IPS-18a (cell line): ENCODE data around the gene LILRB5.
"Not testable (repeated sequence)": the region's sequence is repeated elsewhere in the genome, so short reads cannot be mapped to it uniquely, and the experiment has no call there.

ENCODE experiments used
- H3K27ac ChIP-seq: one replicate; pipeline ENCODE4 v1.5.1; 2013; ENCODE audit warnings: low read length
- H3K27me3 ChIP-seq: one replicate; pipeline ENCODE4 v1.6.1; 2013; ENCODE audit warnings: mild to moderate bottlenecking, low read length; ENCODE audit not compliant: control insufficient read depth, insufficient read depth
- H3K36me3 ChIP-seq: one replicate; pipeline ENCODE4 v1.6.1; 2013; ENCODE audit warnings: low read depth, low read length; ENCODE audit not compliant: control insufficient read depth
- H3K4me1 ChIP-seq: one replicate; pipeline ENCODE4 v1.6.1; 2013; ENCODE audit warnings: low read depth, low read length; ENCODE audit not compliant: control insufficient read depth
- H3K4me3 ChIP-seq: one replicate; pipeline ENCODE4 v1.5.1; 2013; ENCODE audit warnings: low read length
- H3K9ac ChIP-seq: one replicate; pipeline ENCODE4 v1.6.1; 2013; ENCODE audit warnings: mild to moderate bottlenecking, low read length, moderate library complexity
- H3K9me3 ChIP-seq: one replicate; pipeline ENCODE4 v1.6.1; 2013; ENCODE audit warnings: low read depth, low read length; ENCODE audit not compliant: control insufficient read depth

Gene LILRB5

GRCh38 chr19:54218960-54219661 lies 38.0 kb downstream of the LILRB5 start:
- Histone ChIP-seq H3K4me3 (no peak overlapping the region), H3K4me1 (no peaks in the 10 kb centered on the region), H3K27ac (no peak overlapping the region), H3K9me3 (no peaks in the 10 kb centered on the region), H3K36me3 (no peaks in the 10 kb centered on the region), H3K27me3 (no peaks in the 10 kb centered on the region), H3K9ac (no peak overlapping the region)

- H3K9me3 ChIP-seq, result no peaks in the 10 kb centered on the region
- no peaks in the 10 kb centered on the region for H3K36me3 ChIP-seq
- H3K27me3 ChIP-seq, result no peaks in the 10 kb centered on the region
- no peak overlapping the region for H3K4me3 ChIP-seq
- no peaks in the 10 kb centered on the region for H3K4me1 ChIP-seq
- H3K9ac ChIP-seq, result no peak overlapping the region
- H3K27ac ChIP-seq, result no peak overlapping the region
These were observed 38.8 kb downstream of the LILRB5 start for GRCh38 chr19:54218259-54218658.

GRCh38 chr19:54217517-54218247 lies 39.4 kb downstream of the LILRB5 start:
- H3K27me3 ChIP-seq, H3K9ac ChIP-seq, H3K4me1 ChIP-seq, H3K9me3 ChIP-seq, H3K36me3 ChIP-seq, H3K27ac ChIP-seq, H3K4me3 ChIP-seq: not testable (repeated sequence)

- Histone ChIP-seq H3K4me3 (no peak overlapping the region), H3K9me3 (no peaks in the 10 kb centered on the region), H3K4me1 (no peaks in the 10 kb centered on the region), H3K27ac (no peak overlapping the region), H3K9ac (no peak overlapping the region), H3K36me3 (no peaks in the 10 kb centered on the region), H3K27me3 (no peaks in the 10 kb centered on the region)
These were observed 40.2 kb downstream of the LILRB5 start for GRCh38 chr19:54216869-54217268.

- not testable (repeated sequence) for H3K36me3 ChIP-seq, H3K9ac ChIP-seq, H3K27ac ChIP-seq, H3K9me3 ChIP-seq, H3K4me3 ChIP-seq, H3K27me3 ChIP-seq, H3K4me1 ChIP-seq
These were observed 42.3 kb downstream of the LILRB5 start for GRCh38 chr19:54214734-54215133.

GRCh38 chr19:54214217-54214616 lies 42.9 kb downstream of the LILRB5 start:
- H3K9ac ChIP-seq, H3K27me3 ChIP-seq, H3K4me3 ChIP-seq, H3K9me3 ChIP-seq, H3K27ac ChIP-seq, H3K4me1 ChIP-seq, H3K36me3 ChIP-seq: not testable (repeated sequence)

- H3K4me3 ChIP-seq, result no peak overlapping the region
These were observed 45.8 kb downstream of the LILRB5 start for GRCh38 chr19:54211235-54211634.

GRCh38 chr19:54209811-54210494 lies 47.1 kb downstream of the LILRB5 start:
- H3K27ac ChIP-seq, result no peak overlapping the region
- H3K36me3 ChIP-seq, result peaks cover 34% of the 10 kb centered on the region
- no peak overlapping the region for H3K4me3 ChIP-seq
- H3K9ac ChIP-seq, result no peak overlapping the region
- no peaks in the 10 kb centered on the region for H3K27me3 ChIP-seq
- no peaks in the 10 kb centered on the region for H3K9me3 ChIP-seq
- no peaks in the 10 kb centered on the region for H3K4me1 ChIP-seq

More at GRCh38 chr19:54211235-54211634, 45.8 kb downstream of the LILRB5 start:
- Histone ChIP-seq H3K4me1 (no peaks in the 10 kb centered on the region), H3K27me3 (no peaks in the 10 kb centered on the region), H3K9me3 (no peaks in the 10 kb centered on the region), H3K36me3 (peaks cover 22% of the 10 kb centered on the region), H3K27ac (no peak overlapping the region), H3K9ac (no peak overlapping the region)

- Histone ChIP-seq H3K9me3 (no peaks in the 10 kb centered on the region), H3K9ac (no peak overlapping the region), H3K27me3 (no peaks in the 10 kb centered on the region), H3K4me3 (no peak overlapping the region), H3K4me1 (peaks cover 3% of the 10 kb centered on the region), H3K27ac (no peak overlapping the region), H3K36me3 (peaks cover 42% of the 10 kb centered on the region)
These were observed 47.8 kb downstream of the LILRB5 start for GRCh38 chr19:54209058-54209810.

GRCh38 chr19:54208784-54209057 lies 48.4 kb downstream of the LILRB5 start:
- Histone ChIP-seq H3K27ac (no peak overlapping the region), H3K36me3 (peaks cover 47% of the 10 kb centered on the region), H3K9me3 (no peaks in the 10 kb centered on the region), H3K9ac (no peak overlapping the region), H3K4me1 (peaks cover 3% of the 10 kb centered on the region), H3K4me3 (no peak overlapping the region), H3K27me3 (no peaks in the 10 kb centered on the region)

- Histone ChIP-seq H3K9ac (no peak overlapping the region), H3K27me3 (no peaks in the 10 kb centered on the region), H3K9me3 (no peaks in the 10 kb centered on the region), H3K27ac (no peak overlapping the region), H3K4me1 (peaks cover 5% of the 10 kb centered on the region), H3K36me3 (peaks cover 52% of the 10 kb centered on the region), H3K4me3 (no peak overlapping the region)
These were observed 48.9 kb downstream of the LILRB5 start for GRCh38 chr19:54207983-54208783.
